ENCODE data around the gene MBNL1.

DNA sequence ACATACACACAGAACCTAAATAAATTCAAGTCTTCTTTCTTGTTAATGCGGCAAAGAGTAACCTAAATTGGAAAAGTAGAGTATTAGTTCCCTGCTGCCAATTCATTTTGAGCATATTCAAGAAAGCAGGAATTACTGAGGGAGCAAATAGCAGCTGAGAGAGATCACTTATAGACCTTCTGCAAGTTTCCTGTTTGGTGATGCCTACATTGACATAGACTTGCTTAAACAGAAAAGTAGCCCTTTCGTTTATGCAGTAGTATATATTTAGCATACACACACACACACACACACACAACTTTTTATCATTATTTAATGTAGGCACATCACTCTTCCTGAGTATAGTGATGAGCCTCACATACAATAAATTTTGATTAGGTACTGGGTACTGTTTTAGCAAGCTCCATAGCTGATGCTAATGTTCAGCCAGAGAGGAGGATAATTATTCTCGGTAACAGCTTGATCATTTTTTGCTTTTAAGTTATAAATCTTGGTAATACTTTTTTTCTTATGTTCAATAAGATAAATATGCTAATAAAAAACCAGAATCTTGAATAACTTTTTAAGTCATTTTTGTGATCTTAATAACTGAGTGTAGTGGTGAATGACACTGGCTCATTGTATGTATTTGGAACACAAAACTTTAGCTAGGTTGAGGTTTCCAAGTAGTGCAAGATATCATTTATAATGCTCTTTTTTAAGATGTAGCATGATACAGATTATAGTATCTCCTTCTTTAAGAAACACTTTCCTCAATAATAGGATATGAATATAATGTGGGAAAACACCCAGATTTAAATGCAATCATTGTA, 174.7 kb downstream of the MBNL1 start:
- TF ChIP-seq, protein P1, sequence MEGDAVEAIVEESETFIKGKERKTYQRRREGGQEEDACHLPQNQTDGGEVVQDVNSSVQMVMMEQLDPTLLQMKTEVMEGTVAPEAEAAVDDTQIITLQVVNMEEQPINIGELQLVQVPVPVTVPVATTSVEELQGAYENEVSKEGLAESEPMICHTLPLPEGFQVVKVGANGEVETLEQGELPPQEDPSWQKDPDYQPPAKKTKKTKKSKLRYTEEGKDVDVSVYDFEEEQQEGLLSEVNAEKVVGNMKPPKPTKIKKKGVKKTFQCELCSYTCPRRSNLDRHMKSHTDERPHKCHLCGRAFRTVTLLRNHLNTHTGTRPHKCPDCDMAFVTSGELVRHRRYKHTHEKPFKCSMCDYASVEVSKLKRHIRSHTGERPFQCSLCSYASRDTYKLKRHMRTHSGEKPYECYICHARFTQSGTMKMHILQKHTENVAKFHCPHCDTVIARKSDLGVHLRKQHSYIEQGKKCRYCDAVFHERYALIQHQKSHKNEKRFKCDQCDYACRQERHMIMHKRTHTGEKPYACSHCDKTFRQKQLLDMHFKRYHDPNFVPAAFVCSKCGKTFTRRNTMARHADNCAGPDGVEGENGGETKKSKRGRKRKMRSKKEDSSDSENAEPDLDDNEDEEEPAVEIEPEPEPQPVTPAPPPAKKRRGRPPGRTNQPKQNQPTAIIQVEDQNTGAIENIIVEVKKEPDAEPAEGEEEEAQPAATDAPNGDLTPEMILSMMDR (IDR thresholded peaks at IDR 0.05; ENCODE audit: low read depth, low read length, poor library complexity, severe bottlenecking) = no peak
- no peak for TF ChIP-seq EZH2phosphoT487 (IDR thresholded peaks at IDR 0.05; ENCODE audit: borderline replicate concordance, low read length)
